Natural killer cell (primary cell): Measurements from ENCODE around the gene ZNF407. TPM values are rescaled to one million over a fixed set of nuclear protein-coding genes. Genes with fewer than 3 reads are reported as not detected.
A peak's percentile ranks its signal among the peaks of the same experiment; 100 is the strongest.

ENCODE experiments used
- ATAC-seq, 3 donors: fragments of 150-1000 bp in 2 of 3; fragments of 200-7000 bp in 1 of 3; cut with Tn5 transposase; 1 replicate in 1 of 3; 2 replicates in 2 of 3; pipeline ENCODE4 v1.10.0; 2021; ENCODE audit warnings: mild to moderate bottlenecking in 2 of 3, moderate library complexity in 2 of 3
- DNase-seq, 2 donors: peaks; one replicate each; pipeline versions ENCODE4 v3.0.0 to v3.0.0-alpha.2; 2013 to 2021; ENCODE audit warnings: mixed read lengths in 1 of 2
- H3K27ac ChIP-seq: one replicate; pipeline ENCODE4 v1.5.1; 2013; ENCODE audit warnings: mild to moderate bottlenecking, low read length
- H3K27me3 ChIP-seq: one replicate; pipeline ENCODE4 v1.6.1; 2013; ENCODE audit warnings: low read length; ENCODE audit not compliant: control insufficient read depth, insufficient read depth
- H3K36me3 ChIP-seq: one replicate; pipeline ENCODE4 v1.6.1; 2013; ENCODE audit warnings: low read length; ENCODE audit not compliant: control insufficient read depth, insufficient read depth
- H3K4me1 ChIP-seq: one replicate; pipeline ENCODE4 v1.6.1; 2013; ENCODE audit warnings: low read length; ENCODE audit not compliant: control insufficient read depth, insufficient read depth
- H3K4me3 ChIP-seq: one replicate; pipeline ENCODE4 v1.5.1; 2013; ENCODE audit warnings: low read length
- H3K9me3 ChIP-seq: one replicate; pipeline ENCODE4 v1.6.1; 2013; ENCODE audit warnings: low read length; ENCODE audit not compliant: control insufficient read depth, insufficient read depth
- H3K27ac Mint-ChIP-seq, 2 donors: one replicate each; pipeline ENCODE4 v1.8.0; 2022; ENCODE audit warnings: mild to moderate bottlenecking in 2 of 2, mixed read lengths in 2 of 2, moderate library complexity in 1 of 2
- H3K27me3 Mint-ChIP-seq, 2 donors: one replicate each; pipeline ENCODE4 v1.8.0; 2022; ENCODE audit warnings: low read depth in 2 of 2, mixed read lengths in 2 of 2
- H3K36me3 Mint-ChIP-seq: one replicate; pipeline ENCODE4 v1.8.0; 2022; ENCODE audit warnings: mixed read lengths
- H3K4me1 Mint-ChIP-seq, 2 donors: one replicate each; pipeline ENCODE4 v1.8.0; 2022; ENCODE audit warnings: mixed read lengths in 2 of 2
- H3K4me3 Mint-ChIP-seq: one replicate; pipeline ENCODE4 v1.8.0; 2022; ENCODE audit warnings: mild to moderate bottlenecking, moderate library complexity, mixed read lengths
- H3K9me3 Mint-ChIP-seq, 2 donors: one replicate each; pipeline ENCODE4 v1.8.0; 2022; ENCODE audit warnings: mixed read lengths in 2 of 2
- CTCF ChIP-seq: fragments of 200-600 bp; IDR thresholded peaks from one replicate; pipeline ENCODE4 v1.8.0; 2022; ENCODE audit warnings: antibody characterized with exemption
- WGBS: methylation state at CpG from one replicate; pipeline ENCODE4 v1.1.7; 2013; ENCODE audit warnings: missing lambda C conversion rate; ENCODE audit not compliant: insufficient coverage; 5-methylcytosine and 5-hydroxymethylcytosine counted together
- intact Hi-C: fragments of 100-400 bp; cut with micrococcal nuclease; formaldehyde crosslinking; loops from one replicate; pipeline ENCODE4 v1.14.2; 2022
- total RNA-seq, 4 donors: library from RNA; stranded (reverse); fragments of 120-200 nt in 1 of 4; gene quantifications; one replicate each; pipeline versions ENCODE4 v1.2.3 to v1.2.4, GENCODE V29; 2013 to 2022

ZNF407 gene
- total RNA-seq, 3 donors from 2014 or later (not counting 1 experiment from before 2014, with no cell fraction given) = 28.4 to 36.7 (median 36.3) TPM

DNA sequence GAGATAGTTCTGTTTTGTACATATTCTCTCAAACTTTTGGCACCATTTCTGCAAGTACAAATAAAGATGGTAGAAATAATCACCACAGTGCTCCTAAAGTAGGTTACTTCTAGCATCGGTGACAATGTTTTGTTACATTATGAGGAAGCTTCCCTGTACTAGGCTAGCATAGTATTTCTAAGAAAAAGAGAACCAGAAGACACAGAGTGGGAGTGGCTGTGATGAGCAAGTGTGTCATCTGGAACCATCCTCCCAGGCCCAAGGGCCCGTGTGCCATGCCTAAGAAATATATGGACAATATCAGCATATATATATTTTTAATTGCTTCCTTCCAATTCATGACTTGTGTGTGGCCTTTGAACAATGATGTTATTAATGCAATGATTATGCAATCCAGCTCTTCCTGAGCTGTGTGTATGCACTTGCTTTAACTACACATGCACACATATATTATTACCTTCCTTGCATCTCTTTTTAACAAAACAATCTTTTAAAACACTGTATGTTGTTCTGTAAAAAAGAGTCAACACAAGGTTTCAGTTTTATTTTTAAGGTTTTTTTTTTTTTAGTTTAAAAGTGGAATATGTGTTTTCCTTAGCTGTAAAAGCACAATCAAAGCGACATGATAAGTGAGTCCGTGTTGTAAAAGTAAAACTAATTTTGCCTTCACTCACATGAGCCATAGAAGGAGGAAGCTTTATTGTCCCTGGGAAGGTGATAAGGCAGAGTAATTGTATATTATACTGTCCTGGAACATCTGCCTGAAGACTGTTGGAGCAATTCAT lies 303.9 kb downstream of the ZNF407 start:
- DNase-seq (no peak), ATAC-seq (peak in 1 of 3 donors; percentile 35)
- no peaks in the 10 kb centered on the region for H3K4me1 ChIP-seq
- H3K9me3 ChIP-seq = no peaks in the 10 kb centered on the region
- Mint-ChIP-seq H3K9me3 (no peaks in the 10 kb centered on the region), H3K27me3 (no peaks in the 10 kb centered on the region), H3K27ac (no peak overlapping the region), H3K4me1 (peaks cover 18% of the 10 kb centered on the region in 2 donors), H3K4me3 (no peak overlapping the region), H3K36me3 (no peaks in the 10 kb centered on the region)
- H3K4me3 ChIP-seq = no peak overlapping the region
- 20% methylated on average over 1 of the region's 4 CpGs for WGBS
- H3K36me3 ChIP-seq = no peaks in the 10 kb centered on the region
- H3K27ac ChIP-seq = no peak overlapping the region
- TF ChIP-seq CTCF = no peak
- no peaks in the 10 kb centered on the region for H3K27me3 ChIP-seq
- intact Hi-C loops = no loop called here

DNA sequence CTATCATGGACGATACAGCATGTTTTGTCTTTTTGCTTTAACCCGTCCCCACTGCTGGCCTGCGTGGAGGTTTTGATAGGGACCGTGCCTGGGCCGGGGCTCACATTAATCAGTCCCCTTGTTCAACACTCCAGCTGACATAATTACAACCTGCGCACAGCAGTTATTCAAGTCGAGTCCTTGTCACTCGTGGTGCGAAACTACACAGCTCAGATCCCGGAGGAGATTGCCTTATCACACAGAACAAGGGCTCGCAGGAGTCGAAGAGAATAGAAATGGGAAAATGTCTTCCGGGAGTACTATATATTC lies 304.4 kb downstream of the ZNF407 start:
- no peaks in the 10 kb centered on the region for H3K27me3 Mint-ChIP-seq
- DNase-seq = no peak
- Histone ChIP-seq H3K4me3 (no peak overlapping the region), H3K9me3 (no peaks in the 10 kb centered on the region), H3K27ac (no peak overlapping the region), H3K36me3 (no peaks in the 10 kb centered on the region), H3K4me1 (no peaks in the 10 kb centered on the region), H3K27me3 (no peaks in the 10 kb centered on the region)
- TF ChIP-seq CTCF = no peak
- WGBS = 97% methylated on average over 13 of the region's 13 CpGs
- no peaks in the 10 kb centered on the region for H3K36me3 Mint-ChIP-seq
- no peak for ATAC-seq
- no peaks in the 10 kb centered on the region for H3K9me3 Mint-ChIP-seq
- H3K27ac Mint-ChIP-seq = no peak overlapping the region
- H3K4me3 Mint-ChIP-seq = no peak overlapping the region
- H3K4me1 Mint-ChIP-seq = peaks cover 18% of the 10 kb centered on the region in 2 donors
- intact Hi-C loops = no loop called here

- H3K4me1 Mint-ChIP-seq = peaks cover 11 to 12% of the 10 kb centered on the region in 2 donors
- no peaks in the 10 kb centered on the region for H3K36me3 ChIP-seq
- H3K4me3 Mint-ChIP-seq = no peak overlapping the region
- H3K27me3 ChIP-seq = no peaks in the 10 kb centered on the region
- H3K9me3 ChIP-seq = no peaks in the 10 kb centered on the region
- no peak overlapping the region for H3K4me3 ChIP-seq
- ATAC-seq (no peak), DNase-seq (no peak)
- TF ChIP-seq CTCF = no peak
- intact Hi-C loops = no loop called here
- no peaks in the 10 kb centered on the region for H3K27me3 Mint-ChIP-seq
- no peak overlapping the region for H3K27ac ChIP-seq
- no peaks in the 10 kb centered on the region for H3K9me3 Mint-ChIP-seq
- H3K36me3 Mint-ChIP-seq = no peaks in the 10 kb centered on the region
- no peaks in the 10 kb centered on the region for H3K4me1 ChIP-seq
- 90% methylated on average over 13 of the region's 15 CpGs for WGBS
- no peak overlapping the region for H3K27ac Mint-ChIP-seq
Observed at GRCh38 chr18:74905247-74905646, 307.6 kb downstream of the ZNF407 start.

GRCh38 chr18:74906184-74906583 lies 308.5 kb downstream of the ZNF407 start:
- Mint-ChIP-seq H3K36me3 (no peaks in the 10 kb centered on the region), H3K4me1 (peaks cover 2 to 5% of the 10 kb centered on the region in 2 donors)
- no peak for ATAC-seq

More at GRCh38 chr18:74906184-74906583, 308.5 kb downstream of the ZNF407 start:
- Histone ChIP-seq H3K4me1 (no peaks in the 10 kb centered on the region), H3K4me3 (no peak overlapping the region), H3K27me3 (no peaks in the 10 kb centered on the region), H3K9me3 (no peaks in the 10 kb centered on the region), H3K36me3 (no peaks in the 10 kb centered on the region), H3K27ac (no peak overlapping the region)
- Mint-ChIP-seq H3K27me3 (no peaks in the 10 kb centered on the region), H3K9me3 (no peaks in the 10 kb centered on the region), H3K4me3 (no peak overlapping the region), H3K27ac (peak overlapping the region in 1 of 2 donors; percentile 41)
- no peak for TF ChIP-seq CTCF
- intact Hi-C loops = no loop called here
- no peak for DNase-seq
- 74% methylated on average over 2 of the region's 2 CpGs for WGBS
